NT2/D1 (cell line): ENCODE results near the gene SLC34A1.
"Not testable (repeated sequence)": the region's sequence is repeated elsewhere in the genome, so short reads cannot be mapped to it uniquely, and the experiment has no call there.

Source experiments
- DNase-seq: peaks from one replicate; pipeline ENCODE4 v3.0.0-alpha.2; 2011; ENCODE audit warnings: low read depth, low spot score
- H3K27me3 ChIP-seq: 2 replicates; pipeline ENCODE4 v1.6.0; 2011; ENCODE audit warnings: mild to moderate bottlenecking; ENCODE audit not compliant: insufficient read length, insufficient read depth
- H3K36me3 ChIP-seq: 2 replicates; pipeline ENCODE4 v1.6.1; 2011; ENCODE audit warnings: mild to moderate bottlenecking, low read length, mixed read lengths; ENCODE audit not compliant: insufficient read depth, insufficient read length
- H3K4me1 ChIP-seq: 2 replicates; pipeline ENCODE4 v1.5.1; 2011; ENCODE audit not compliant: insufficient read depth, insufficient read length
- H3K4me3 ChIP-seq: 2 replicates; pipeline ENCODE4 v1.5.1; 2011; ENCODE audit warnings: low read depth; ENCODE audit not compliant: insufficient read length
- H3K9ac ChIP-seq: 2 replicates; pipeline ENCODE4 v1.6.0; 2011; ENCODE audit warnings: low read depth; ENCODE audit not compliant: insufficient read length
- H3K9me3 ChIP-seq: 2 replicates; pipeline ENCODE4 v1.5.1; 2011; ENCODE audit warnings: mild to moderate bottlenecking, low read length; ENCODE audit not compliant: insufficient read depth
- SUZ12 ChIP-seq: IDR thresholded peaks from 2 replicates; pipeline ENCODE4 v1.6.1; 2011; ENCODE audit not compliant: insufficient read length, insufficient read depth; ENCODE audit errors: extremely low read depth
- YY1 ChIP-seq: IDR thresholded peaks from 2 replicates; pipeline ENCODE4 v1.6.1; 2011; ENCODE audit not compliant: insufficient read length, insufficient read depth
- ZNF274 ChIP-seq: IDR thresholded peaks from 2 replicates; pipeline ENCODE4 v1.6.1; 2011; ENCODE audit warnings: mild to moderate bottlenecking, low read depth, low read length

Gene SLC34A1

DNA sequence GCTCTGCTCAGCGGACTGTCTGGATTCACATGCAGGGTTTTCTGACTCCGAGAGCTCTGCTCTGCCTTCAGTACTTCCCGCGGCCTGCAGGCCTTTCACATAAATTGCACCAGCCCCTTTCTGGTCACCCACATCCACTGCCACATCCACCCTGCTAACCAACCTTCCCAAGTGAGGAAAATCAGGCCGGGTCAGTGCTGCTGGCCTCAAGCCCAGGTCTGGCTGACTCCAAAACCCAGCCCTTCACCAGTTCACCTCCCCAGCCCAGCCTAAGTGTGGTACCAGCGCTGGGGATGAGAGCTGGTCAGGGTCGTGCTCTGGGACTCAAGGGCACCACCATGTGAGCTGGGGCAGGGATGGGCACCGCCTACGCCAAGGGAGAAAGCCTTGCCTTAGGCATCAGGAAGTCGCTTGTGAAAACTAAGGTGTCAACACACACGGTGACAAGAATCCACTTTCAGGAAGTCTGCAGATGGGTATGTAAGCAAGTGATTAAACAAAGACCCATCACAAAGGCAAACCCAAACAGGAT is 45.1 kb upstream of the SLC34A1 start:
- Histone ChIP-seq H3K4me1 (peaks cover 3% of the 10 kb centered on the region), H3K36me3 (peaks cover 77% of the 10 kb centered on the region), H3K9me3 (no peaks in the 10 kb centered on the region), H3K27me3 (no peaks in the 10 kb centered on the region), H3K4me3 (no peak overlapping the region), H3K9ac (no peak overlapping the region)
- no peak for DNase-seq
- TF ChIP-seq ZNF274 (no peak), SUZ12 (no peak), YY1 (no peak)

- H3K9me3 ChIP-seq, H3K4me1 ChIP-seq, H3K9ac ChIP-seq, H3K27me3 ChIP-seq, DNase-seq, H3K4me3 ChIP-seq: not testable (repeated sequence)
- H3K36me3 ChIP-seq: peaks cover 53% of the 10 kb centered on the region
Measured at GRCh38 chr5:177343000-177343399, 41.2 kb upstream of the SLC34A1 start.

- H3K9ac ChIP-seq: no peak overlapping the region
- H3K36me3 ChIP-seq: peaks cover 45% of the 10 kb centered on the region
- no peak for DNase-seq
Measured at GRCh38 chr5:177343777-177344176, 40.5 kb upstream of the SLC34A1 start.

GRCh38 chr5:177344891-177345290 is 39.3 kb upstream of the SLC34A1 start:
- Histone ChIP-seq H3K9me3 (no peaks in the 10 kb centered on the region), H3K4me3 (no peak overlapping the region), H3K27me3 (no peaks in the 10 kb centered on the region), H3K9ac (no peak overlapping the region), H3K36me3 (peaks cover 45% of the 10 kb centered on the region), H3K4me1 (no peaks in the 10 kb centered on the region)
- DNase-seq: no peak
- TF ChIP-seq SUZ12 (no peak), ZNF274 (no peak), YY1 (no peak)

More at GRCh38 chr5:177343777-177344176, 40.5 kb upstream of the SLC34A1 start:
- Histone ChIP-seq H3K4me1 (no peaks in the 10 kb centered on the region), H3K27me3 (no peaks in the 10 kb centered on the region), H3K9me3 (no peaks in the 10 kb centered on the region), H3K4me3 (no peak overlapping the region)
- TF ChIP-seq YY1: no peak
- TF ChIP-seq ZNF274: no peak
- TF ChIP-seq SUZ12: no peak

DNA sequence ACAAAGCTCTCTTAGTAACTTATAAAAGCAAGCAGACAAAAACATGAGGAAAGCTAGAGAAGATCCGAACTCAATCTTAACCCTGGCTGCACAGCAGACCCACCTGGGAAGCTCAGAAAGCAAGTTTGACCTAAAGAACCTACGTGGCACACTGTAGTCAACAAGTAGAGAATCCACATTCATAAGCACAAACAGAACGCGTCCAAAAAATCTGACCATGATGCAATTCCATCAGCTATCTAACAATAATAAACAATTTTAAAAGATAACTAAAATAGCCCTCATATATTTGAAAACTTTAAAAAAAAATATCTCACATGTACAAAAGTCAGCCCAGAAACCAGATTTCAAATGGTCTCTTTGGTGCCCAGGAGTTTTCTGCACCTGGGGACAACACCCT is 37.4 kb upstream of the SLC34A1 start:
- no peak for TF ChIP-seq YY1
- H3K4me1 ChIP-seq: peaks cover 3% of the 10 kb centered on the region
- no peak overlapping the region for H3K4me3 ChIP-seq
- H3K36me3 ChIP-seq: peaks cover 44% of the 10 kb centered on the region
- no peak for DNase-seq
- no peaks in the 10 kb centered on the region for H3K9me3 ChIP-seq
- H3K9ac ChIP-seq: no peak overlapping the region
- no peaks in the 10 kb centered on the region for H3K27me3 ChIP-seq

DNA sequence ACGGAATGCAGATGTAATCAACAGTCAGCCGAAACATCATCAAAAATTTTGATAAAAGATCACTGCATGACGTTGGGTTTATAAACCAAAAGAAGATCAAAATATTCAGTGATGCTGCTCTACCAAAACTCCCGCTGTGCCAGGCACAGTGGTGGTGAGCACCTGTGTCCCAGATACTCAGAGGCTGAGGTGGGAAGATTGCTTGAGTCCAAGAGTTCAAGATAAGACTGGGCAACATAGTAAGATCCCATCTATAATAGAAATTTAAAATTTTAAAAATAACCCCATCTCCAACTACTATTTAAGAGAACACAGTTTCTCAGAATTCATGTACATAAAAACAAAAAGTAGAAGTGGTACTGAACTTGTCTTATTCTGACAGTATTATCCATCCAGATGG is 36.5 kb upstream of the SLC34A1 start:
- Histone ChIP-seq H3K9me3 (no peaks in the 10 kb centered on the region), H3K9ac (no peak overlapping the region), H3K36me3 (peaks cover 38% of the 10 kb centered on the region)

GRCh38 chr5:177349362-177349647 is 34.9 kb upstream of the SLC34A1 start:
- Histone ChIP-seq H3K4me1 (peaks cover 3% of the 10 kb centered on the region), H3K36me3 (peaks cover 32% of the 10 kb centered on the region), H3K27me3 (no peaks in the 10 kb centered on the region), H3K9me3 (no peaks in the 10 kb centered on the region), H3K4me3 (no peak overlapping the region), H3K9ac (no peak overlapping the region)
- TF ChIP-seq ZNF274 (no peak), SUZ12 (no peak), YY1 (no peak)
- DNase-seq: no peak

More for the DNA sequence above, 36.5 kb upstream of the SLC34A1 start:
- no peaks in the 10 kb centered on the region for H3K27me3 ChIP-seq
- TF ChIP-seq SUZ12: no peak
- TF ChIP-seq ZNF274: no peak
- no peak for TF ChIP-seq YY1
- DNase-seq: no peak
- H3K4me3 ChIP-seq: no peak overlapping the region
- H3K4me1 ChIP-seq: peaks cover 3% of the 10 kb centered on the region

DNA sequence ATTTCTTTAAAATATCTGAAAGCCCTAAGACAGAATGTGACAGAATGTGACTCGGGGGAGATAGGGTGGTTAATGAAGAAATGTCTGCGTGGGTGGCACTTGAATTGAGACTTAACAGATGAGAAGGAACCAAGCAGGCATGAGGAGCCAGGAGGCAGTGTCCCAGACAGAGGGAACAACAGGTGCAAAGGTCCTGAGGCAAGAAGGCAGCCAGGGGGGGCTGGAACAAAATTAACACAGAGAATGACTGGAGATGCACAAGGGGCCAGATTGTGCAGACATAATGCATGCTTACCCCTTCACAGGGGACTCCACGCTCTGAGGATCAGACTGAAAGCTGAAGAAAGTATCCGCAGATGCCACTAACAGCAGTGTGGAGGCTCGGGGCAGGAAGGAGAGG is 34.5 kb upstream of the SLC34A1 start:
- H3K9me3 ChIP-seq: no peaks in the 10 kb centered on the region
- peaks cover 32% of the 10 kb centered on the region for H3K36me3 ChIP-seq
- no peak for TF ChIP-seq ZNF274
- TF ChIP-seq YY1: no peak
- no peak overlapping the region for H3K4me3 ChIP-seq
- H3K4me1 ChIP-seq: peaks cover 3% of the 10 kb centered on the region
- no peak overlapping the region for H3K9ac ChIP-seq
- H3K27me3 ChIP-seq: peaks cover under 1% of the 10 kb centered on the region
- no peak for DNase-seq
